ENCODE measurements around the gene CENPS. TPM values are rescaled to one million over a fixed set of nuclear protein-coding genes. Genes with fewer than 3 reads are reported as not detected.

Gene CENPS
- total and polyA plus RNA-seq, 2 donors from 2014 or later = 21.9 to 45.1 TPM

- intact Hi-C loops (cut with DNase I) = no loop called here
- no peaks in the 10 kb centered on the region for H3K27me3 ChIP-seq (ENCODE audit: control insufficient read depth, insufficient read depth, low read length)
- no peak for FAIRE-seq
- H3K27ac ChIP-seq (ENCODE audit: low read depth in 2 of 2, low read length in 2 of 2) = peak overlapping the region; percentile 10 to 50
- H3K4me3 ChIP-seq (ENCODE audit: low read length in 3 of 3) = peak overlapping the region in 1 of 3 donors; percentile 14
- peak overlapping the region in 1 of 3 donors; percentile 18 for H3K9ac ChIP-seq (ENCODE audit: low read length in 3 of 3)
- H3K4me1 ChIP-seq (ENCODE audit: control insufficient read depth in 2 of 3, insufficient read depth in 2 of 3, low read depth in 1 of 3, low read length in 3 of 3) = peaks cover 0 to 13% (median 8%) of the 10 kb centered on the region in 3 donors
- no peaks in the 10 kb centered on the region for H3K9me3 ChIP-seq (ENCODE audit: control insufficient read depth in 2 of 3, insufficient read depth in 1 of 3, low read length in 3 of 3)
- TF ChIP-seq CTCF (IDR thresholded peaks at IDR 0.05; ENCODE audit: borderline replicate concordance, extremely low read depth, insufficient read depth) = no peak
- peaks cover 0 to 3% (median 0%) of the 10 kb centered on the region in 3 donors for H3K36me3 ChIP-seq (ENCODE audit: control insufficient read depth in 2 of 3, insufficient read depth in 3 of 3, low read length in 3 of 3)
- peak in 2 of 5 donors; percentile 41 to 71 for DNase-seq
Observed at GRCh38 chr1:10387677-10388386, 42.4 kb upstream of the CENPS start.

GRCh38 chr1:10388387-10388715 lies 41.9 kb upstream of the CENPS start:
- Histone ChIP-seq H3K9me3 (ENCODE audit: control insufficient read depth in 2 of 3, insufficient read depth in 1 of 3, low read length in 3 of 3) (no peaks in the 10 kb centered on the region), H3K4me1 (ENCODE audit: control insufficient read depth in 2 of 3, insufficient read depth in 2 of 3, low read depth in 1 of 3, low read length in 3 of 3) (peaks cover 0 to 13% (median 8%) of the 10 kb centered on the region in 3 donors), H3K36me3 (ENCODE audit: control insufficient read depth in 2 of 3, insufficient read depth in 3 of 3, low read length in 3 of 3) (peaks cover 0 to 3% (median 0%) of the 10 kb centered on the region in 3 donors), H3K27ac (ENCODE audit: low read depth in 2 of 2, low read length in 2 of 2) (no peak overlapping the region), H3K4me3 (ENCODE audit: low read length in 3 of 3) (no peak overlapping the region), H3K27me3 (ENCODE audit: control insufficient read depth, insufficient read depth, low read length) (no peaks in the 10 kb centered on the region), H3K9ac (ENCODE audit: low read length in 3 of 3) (no peak overlapping the region)
- DNase-seq (no peak), FAIRE-seq (no peak)
- intact Hi-C loops (cut with DNase I) = no loop called here
- no peak for TF ChIP-seq CTCF (IDR thresholded peaks at IDR 0.05; ENCODE audit: borderline replicate concordance, extremely low read depth, insufficient read depth)

- TF ChIP-seq CTCF (IDR thresholded peaks at IDR 0.05; ENCODE audit: borderline replicate concordance, extremely low read depth, insufficient read depth) = no peak
- intact Hi-C loops (cut with DNase I) = no loop called here
- H3K9ac ChIP-seq (ENCODE audit: low read length in 3 of 3) = no peak overlapping the region
- no peak overlapping the region for H3K4me3 ChIP-seq (ENCODE audit: low read length in 3 of 3)
- H3K27me3 ChIP-seq (ENCODE audit: control insufficient read depth, insufficient read depth, low read length) = no peaks in the 10 kb centered on the region
- DNase-seq (no peak), FAIRE-seq (no peak)
- H3K4me1 ChIP-seq (ENCODE audit: control insufficient read depth in 2 of 3, insufficient read depth in 2 of 3, low read depth in 1 of 3, low read length in 3 of 3) = peaks cover 0 to 13% (median 8%) of the 10 kb centered on the region in 3 donors
- no peak overlapping the region for H3K27ac ChIP-seq (ENCODE audit: low read depth in 2 of 2, low read length in 2 of 2)
- no peaks in the 10 kb centered on the region for H3K9me3 ChIP-seq (ENCODE audit: control insufficient read depth in 2 of 3, insufficient read depth in 1 of 3, low read length in 3 of 3)
- H3K36me3 ChIP-seq (ENCODE audit: control insufficient read depth in 2 of 3, insufficient read depth in 3 of 3, low read length in 3 of 3) = peaks cover 0 to under 1% (median 0%) of the 10 kb centered on the region in 3 donors
Observed at GRCh38 chr1:10389271-10389973, 40.8 kb upstream of the CENPS start.

Data from kidney (tissue), 14 donors.